HG03354 (cell line): ENCODE measurements around the gene CTDP1.

Source experiments
- ATAC-seq: cut with Tn5 transposase; IDR thresholded peaks from one replicate; pipeline ENCODE4 v1.9.1; 2021; ENCODE audit warnings: mild to moderate bottlenecking; ENCODE audit not compliant: unreplicated experiment, poor library complexity, severe bottlenecking

Gene CTDP1

GRCh38 chr18:79753391-79753851, 73.8 kb downstream of the CTDP1 start:
- no peak for ATAC-seq

GRCh38 chr18:79754022-79754761, 74.6 kb downstream of the CTDP1 start:
- no peak for ATAC-seq

GRCh38 chr18:79754831-79755351, 75.3 kb downstream of the CTDP1 start:
- no peak for ATAC-seq

- ATAC-seq: no peak
Measured at GRCh38 chr18:79755496-79756142, 76.0 kb downstream of the CTDP1 start.

GRCh38 chr18:79756143-79756500, 76.5 kb downstream of the CTDP1 start:
- ATAC-seq: no peak

- no peak for ATAC-seq
Measured at GRCh38 chr18:79756826-79757225, 77.2 kb downstream of the CTDP1 start.

- ATAC-seq: no peak
Measured at GRCh38 chr18:79760348-79760747, 80.7 kb downstream of the CTDP1 start.

GRCh38 chr18:79760881-79761280, 81.3 kb downstream of the CTDP1 start:
- ATAC-seq: no peak

GRCh38 chr18:79763407-79763806, 83.8 kb downstream of the CTDP1 start:
- no peak for ATAC-seq

GRCh38 chr18:79764131-79764530, 84.5 kb downstream of the CTDP1 start:
- no peak for ATAC-seq

GRCh38 chr18:79765491-79766245, 86.1 kb downstream of the CTDP1 start:
- no peak for ATAC-seq

- ATAC-seq: no peak
Measured at GRCh38 chr18:79766308-79766707, 86.7 kb downstream of the CTDP1 start.

GRCh38 chr18:79768745-79769144, 89.1 kb downstream of the CTDP1 start:
- no peak for ATAC-seq

GRCh38 chr18:79769698-79770500, 90.3 kb downstream of the CTDP1 start:
- no peak for ATAC-seq

GRCh38 chr18:79770501-79770815, 90.9 kb downstream of the CTDP1 start:
- ATAC-seq: no peak

GRCh38 chr18:79770826-79771225, 91.2 kb downstream of the CTDP1 start:
- no peak for ATAC-seq

- no peak for ATAC-seq
Measured at GRCh38 chr18:79771446-79772107, 92.0 kb downstream of the CTDP1 start.

GRCh38 chr18:79772108-79772864, 92.7 kb downstream of the CTDP1 start:
- no peak for ATAC-seq
